ENCODE results near the gene APOBEC2.

DNA sequence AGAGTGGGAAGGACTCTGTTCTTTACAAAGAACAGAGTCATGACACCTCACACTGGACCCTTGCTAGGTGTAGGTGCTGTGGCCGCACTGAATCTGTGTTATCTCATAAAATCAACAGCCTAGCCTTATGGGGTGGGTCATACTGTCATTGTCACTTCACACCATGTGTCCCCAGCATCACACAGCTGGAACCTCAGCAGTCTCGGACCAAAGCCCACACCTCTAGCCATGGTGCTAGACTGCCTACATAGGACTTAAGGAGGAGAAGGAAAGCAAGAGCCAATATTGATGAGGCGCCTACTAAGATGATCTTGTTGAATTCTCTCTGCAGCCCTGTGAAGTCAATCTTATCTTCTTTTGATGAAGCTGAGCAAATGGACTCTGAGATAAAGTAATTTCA lies 45.0 kb upstream of the APOBEC2 start:
- TF ChIP-seq, protein P1, sequence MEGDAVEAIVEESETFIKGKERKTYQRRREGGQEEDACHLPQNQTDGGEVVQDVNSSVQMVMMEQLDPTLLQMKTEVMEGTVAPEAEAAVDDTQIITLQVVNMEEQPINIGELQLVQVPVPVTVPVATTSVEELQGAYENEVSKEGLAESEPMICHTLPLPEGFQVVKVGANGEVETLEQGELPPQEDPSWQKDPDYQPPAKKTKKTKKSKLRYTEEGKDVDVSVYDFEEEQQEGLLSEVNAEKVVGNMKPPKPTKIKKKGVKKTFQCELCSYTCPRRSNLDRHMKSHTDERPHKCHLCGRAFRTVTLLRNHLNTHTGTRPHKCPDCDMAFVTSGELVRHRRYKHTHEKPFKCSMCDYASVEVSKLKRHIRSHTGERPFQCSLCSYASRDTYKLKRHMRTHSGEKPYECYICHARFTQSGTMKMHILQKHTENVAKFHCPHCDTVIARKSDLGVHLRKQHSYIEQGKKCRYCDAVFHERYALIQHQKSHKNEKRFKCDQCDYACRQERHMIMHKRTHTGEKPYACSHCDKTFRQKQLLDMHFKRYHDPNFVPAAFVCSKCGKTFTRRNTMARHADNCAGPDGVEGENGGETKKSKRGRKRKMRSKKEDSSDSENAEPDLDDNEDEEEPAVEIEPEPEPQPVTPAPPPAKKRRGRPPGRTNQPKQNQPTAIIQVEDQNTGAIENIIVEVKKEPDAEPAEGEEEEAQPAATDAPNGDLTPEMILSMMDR (IDR thresholded peaks at IDR 0.05), result no peak
- TF ChIP-seq EZH2 (IDR thresholded peaks at IDR 0.05) (no peak), EZH2phosphoT487 (IDR thresholded peaks at IDR 0.05) (no peak)
